ENCODE data around the gene FCHSD2. TPM values are rescaled to one million over a fixed set of nuclear protein-coding genes. Genes with fewer than 3 reads are reported as not detected.

Gene FCHSD2
- total and polyA plus RNA-seq, 8 donors: 5.5 to 22.5 (median 10.4) TPM

GRCh38 chr11:72789493-72790131, 352.5 kb downstream of the FCHSD2 start:
- Histone ChIP-seq H3K27ac (no peak overlapping the region), H3K36me3 (no peaks in the 10 kb centered on the region), H3K9me3 (no peaks in the 10 kb centered on the region), H3K4me3 (no peak overlapping the region), H3K4me1 (peaks cover 9 to 23% (median 15%) of the 10 kb centered on the region in 3 donors), H3K27me3 (no peaks in the 10 kb centered on the region)
- intact Hi-C loops (cut with DNase I): loop anchor here in 2 of 3 donors (5.0 to 10.0 kb wide), 2 partner anchors 62 to 65 kb away; no protein-coding TSS in a partner anchor
- WGBS, 2 donors: 66 to 80% methylated on average over 10 of the region's 10 CpGs
- ATAC-seq: no peak
- no peak for DNase-seq
- FAIRE-seq: no peak
- TF ChIP-seq CTCF (IDR thresholded peaks at IDR 0.05): no peak

GRCh38 chr11:72788241-72788640, 353.9 kb downstream of the FCHSD2 start:
- DNase-seq: no peak
- Histone ChIP-seq H3K9me3 (no peaks in the 10 kb centered on the region), H3K27me3 (no peaks in the 10 kb centered on the region), H3K27ac (peak overlapping the region in 1 of 4 donors; percentile 62), H3K4me3 (no peak overlapping the region), H3K4me1 (peaks cover 8 to 17% (median 9%) of the 10 kb centered on the region in 3 donors), H3K36me3 (no peaks in the 10 kb centered on the region)
- intact Hi-C loops (cut with DNase I): loop anchor here in 1 of 3 donors (10.0 kb wide), 1 partner anchor 63 kb away; no protein-coding TSS in a partner anchor
- no peak for TF ChIP-seq CTCF (IDR thresholded peaks at IDR 0.05)
- no peak for ATAC-seq
- WGBS, 2 donors: 74 to 85% methylated on average over 7 of the region's 7 CpGs
- no peak for FAIRE-seq

GRCh38 chr11:72787216-72788104, 354.7 kb downstream of the FCHSD2 start:
- WGBS, 2 donors: 59 to 65% methylated on average over 16 of the region's 16 CpGs
- TF ChIP-seq CTCF (IDR thresholded peaks at IDR 0.05): no peak
- H3K27me3 ChIP-seq: no peaks in the 10 kb centered on the region
- no peaks in the 10 kb centered on the region for H3K36me3 ChIP-seq
- H3K4me3 ChIP-seq: no peak overlapping the region
- peaks cover 7 to 13% (median 9%) of the 10 kb centered on the region in 3 donors for H3K4me1 ChIP-seq
- DNase-seq (peak in 4 of 6 donors; percentile 60 to 84 (median 63)), ATAC-seq (peak; percentile 37 to 69 (median 40)), FAIRE-seq (no peak)
- intact Hi-C loops (cut with DNase I): loop anchor here in 1 of 3 donors (10.0 kb wide), 1 partner anchor 63 kb away; no protein-coding TSS in a partner anchor
- H3K9me3 ChIP-seq: no peaks in the 10 kb centered on the region
- H3K27ac ChIP-seq: peak overlapping the region; percentile 10 to 63 (median 49)

Other genes starting within 250 kb of the FCHSD2 start
- 1 to 10 TPM in 1 of 6 donors, under 1 TPM in 5; 0.24 to 2.0 (median 0.63) TPM for gene P2RY2, start 76.0 kb upstream of the FCHSD2 start, total RNA-seq
- gene P2RY2, start 76.0 kb upstream of the FCHSD2 start, polyA plus RNA-seq: under 1 TPM; 0.38 to 0.56 TPM
- gene P2RY6, start 130.0 kb upstream of the FCHSD2 start, total RNA-seq: 1 to 10 TPM in 2 of 6 donors, under 1 TPM in 3, not detected in 1; 0.24 to 4.1 (median 0.98) TPM
- gene P2RY6, start 130.0 kb upstream of the FCHSD2 start, polyA plus RNA-seq: under 1 TPM; 0.49 to 0.99 TPM
- 10 to 100 TPM in 2 of 6 donors, 1 to 10 TPM in 4; 7.0 to 21.1 (median 9.8) TPM for gene ARHGEF17, start 166.0 kb upstream of the FCHSD2 start, total RNA-seq
- 10 to 100 TPM; 21.8 to 24.0 TPM for gene ARHGEF17, start 166.0 kb upstream of the FCHSD2 start, polyA plus RNA-seq
- gene RELT, start 234.1 kb upstream of the FCHSD2 start, total RNA-seq: 1 to 10 TPM in 2 of 6 donors, under 1 TPM in 4; 0.23 to 4.7 (median 0.75) TPM
- gene RELT, start 234.1 kb upstream of the FCHSD2 start, polyA plus RNA-seq: under 1 TPM; 0.59 to 0.91 TPM